ENCODE data around the gene HPS4. TPM values are rescaled to one million over a fixed set of nuclear protein-coding genes. Genes with fewer than 3 reads are reported as not detected.
A peak's percentile ranks its signal among the peaks of the same experiment; 100 is the strongest.

The HPS4 gene
- total and polyA plus RNA-seq, 8 donors, result 10.3 to 46.1 (median 24.3) TPM

DNA sequence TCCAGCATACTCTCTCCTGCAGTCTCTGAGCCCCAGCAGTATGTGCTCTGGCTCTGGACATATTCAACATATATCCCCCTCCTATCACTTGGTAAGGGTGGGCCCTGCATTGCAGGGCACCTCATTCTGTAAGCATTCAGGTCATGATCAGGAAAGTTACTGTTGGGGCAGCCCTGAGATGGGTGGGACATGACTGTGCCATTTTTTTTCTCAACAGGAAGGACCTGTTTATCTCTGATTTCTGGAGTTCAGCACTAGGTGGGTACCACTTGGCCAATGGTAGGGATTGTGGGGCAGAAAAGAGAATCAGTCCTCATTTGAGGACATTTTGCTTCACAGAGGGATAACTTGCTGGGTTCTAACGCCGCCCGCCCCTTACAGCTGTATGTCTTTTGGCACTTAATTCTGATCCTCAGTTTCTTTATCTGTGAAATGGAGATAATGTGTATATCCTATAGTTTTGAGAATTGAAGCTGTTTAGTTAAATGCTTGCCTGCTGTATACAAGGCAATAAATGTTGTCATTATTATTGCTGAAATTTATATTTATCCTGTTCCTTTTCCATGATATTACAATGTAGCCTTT lies 2.3 kb upstream of the HPS4 start:
- DNase-seq, result no peak
- 55 to 86% (median 61%) methylated on average over 3 of the region's 3 CpGs for WGBS, 5 donors
- H3K9me3 ChIP-seq, result no peaks in the 10 kb centered on the region
- H3K4me1 ChIP-seq, result peaks cover 32 to 50% (median 46%) of the 10 kb centered on the region in 4 donors
- H3K36me3 ChIP-seq, result peaks cover 7 to 52% (median 45%) of the 10 kb centered on the region in 4 donors
- no peak overlapping the region for H3K27ac ChIP-seq
- intact Hi-C loops (cut with DNase I; ENCODE audit: low total_unique reads), result no loop called here
- no peaks in the 10 kb centered on the region for H3K27me3 ChIP-seq
- TF ChIP-seq, protein P1, sequence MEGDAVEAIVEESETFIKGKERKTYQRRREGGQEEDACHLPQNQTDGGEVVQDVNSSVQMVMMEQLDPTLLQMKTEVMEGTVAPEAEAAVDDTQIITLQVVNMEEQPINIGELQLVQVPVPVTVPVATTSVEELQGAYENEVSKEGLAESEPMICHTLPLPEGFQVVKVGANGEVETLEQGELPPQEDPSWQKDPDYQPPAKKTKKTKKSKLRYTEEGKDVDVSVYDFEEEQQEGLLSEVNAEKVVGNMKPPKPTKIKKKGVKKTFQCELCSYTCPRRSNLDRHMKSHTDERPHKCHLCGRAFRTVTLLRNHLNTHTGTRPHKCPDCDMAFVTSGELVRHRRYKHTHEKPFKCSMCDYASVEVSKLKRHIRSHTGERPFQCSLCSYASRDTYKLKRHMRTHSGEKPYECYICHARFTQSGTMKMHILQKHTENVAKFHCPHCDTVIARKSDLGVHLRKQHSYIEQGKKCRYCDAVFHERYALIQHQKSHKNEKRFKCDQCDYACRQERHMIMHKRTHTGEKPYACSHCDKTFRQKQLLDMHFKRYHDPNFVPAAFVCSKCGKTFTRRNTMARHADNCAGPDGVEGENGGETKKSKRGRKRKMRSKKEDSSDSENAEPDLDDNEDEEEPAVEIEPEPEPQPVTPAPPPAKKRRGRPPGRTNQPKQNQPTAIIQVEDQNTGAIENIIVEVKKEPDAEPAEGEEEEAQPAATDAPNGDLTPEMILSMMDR (IDR thresholded peaks at IDR 0.05), result no peak
- no peak for TF ChIP-seq POLR2A (IDR thresholded peaks at IDR 0.05)
- TF ChIP-seq POLR2AphosphoS5 (IDR thresholded peaks at IDR 0.05), result no peak
- no peak overlapping the region for H3K4me3 ChIP-seq

DNA sequence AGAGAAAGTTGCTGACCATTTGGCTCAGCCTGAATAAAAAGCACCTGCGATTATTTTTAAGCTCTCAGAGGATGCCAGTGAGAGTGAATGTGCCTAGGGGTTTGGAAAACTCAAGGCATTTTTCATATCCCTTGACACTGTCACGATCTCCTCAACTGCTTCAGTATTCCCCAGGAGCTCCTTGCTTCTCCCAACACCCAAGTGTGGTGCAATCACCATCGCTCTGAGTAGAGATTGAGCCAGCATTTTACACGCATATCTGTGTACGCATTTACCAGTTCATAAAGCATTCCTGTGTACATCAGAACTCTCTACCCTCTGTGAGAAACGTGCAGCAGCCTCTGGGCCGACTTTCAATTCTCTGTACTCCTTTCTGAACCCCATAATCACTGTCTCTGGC lies 1.4 kb upstream of the HPS4 start:
- peak overlapping the region in 2 of 4 donors; percentile 85 for H3K4me3 ChIP-seq
- peak overlapping the region in 3 of 5 donors; percentile 93 to 99 (median 97) for H3K27ac ChIP-seq
- no peak for TF ChIP-seq POLR2AphosphoS5 (IDR thresholded peaks at IDR 0.05)
- TF ChIP-seq, protein P1 (IDR thresholded peaks at IDR 0.05), result no peak
- no peak for TF ChIP-seq POLR2A (IDR thresholded peaks at IDR 0.05)
- no peak for TF ChIP-seq EP300 (IDR thresholded peaks at IDR 0.05)
- peaks cover 4 to 43% (median 37%) of the 10 kb centered on the region in 4 donors for H3K36me3 ChIP-seq
- no peaks in the 10 kb centered on the region for H3K27me3 ChIP-seq
- peaks cover 40 to 59% (median 55%) of the 10 kb centered on the region in 4 donors for H3K4me1 ChIP-seq
- 36 to 51% (median 46%) methylated on average over 7 of the region's 7 CpGs for WGBS, 5 donors
- H3K9me3 ChIP-seq, result no peaks in the 10 kb centered on the region
- DNase-seq, result no peak
- intact Hi-C loops (cut with DNase I; ENCODE audit: low total_unique reads), result no loop called here

DNA sequence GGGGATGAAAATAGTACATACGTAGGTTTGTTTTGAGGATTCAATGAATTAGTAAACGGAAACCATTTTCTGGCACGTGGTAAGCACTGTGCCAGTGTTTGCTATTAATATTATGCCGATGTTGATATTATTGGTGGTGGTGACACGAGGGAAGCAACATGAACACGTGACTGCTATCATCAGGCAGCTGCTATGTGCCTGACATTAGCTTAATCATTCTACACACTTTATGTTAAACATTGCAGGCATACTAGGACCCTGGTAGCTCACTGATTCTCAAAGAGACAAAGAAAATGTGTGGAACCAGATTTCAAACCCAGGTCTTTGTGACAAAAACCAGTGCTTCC lies 750 bp upstream of the HPS4 start:
- intact Hi-C loops (cut with DNase I; ENCODE audit: low total_unique reads), result no loop called here
- Histone ChIP-seq H3K4me3 (peak overlapping the region; percentile 85 to 97 (median 90)), H3K4me1 (peaks cover 47 to 63% (median 61%) of the 10 kb centered on the region in 4 donors), H3K9me3 (no peaks in the 10 kb centered on the region), H3K27me3 (no peaks in the 10 kb centered on the region), H3K27ac (peak overlapping the region in 4 of 5 donors; percentile 93 to 99 (median 96)), H3K36me3 (peaks cover 0 to 37% (median 30%) of the 10 kb centered on the region in 4 donors)
- 2 to 4% (median 3%) methylated on average over 6 of the region's 6 CpGs for WGBS, 5 donors
- TF ChIP-seq POLR2A (IDR thresholded peaks at IDR 0.05) (no peak), POLR2AphosphoS5 (IDR thresholded peaks at IDR 0.05) (no peak), EP300 (IDR thresholded peaks at IDR 0.05) (no peak)
- TF ChIP-seq, protein P1 (IDR thresholded peaks at IDR 0.05), result no peak
- peak in 1 of 2 donors; percentile 48 for DNase-seq

DNA sequence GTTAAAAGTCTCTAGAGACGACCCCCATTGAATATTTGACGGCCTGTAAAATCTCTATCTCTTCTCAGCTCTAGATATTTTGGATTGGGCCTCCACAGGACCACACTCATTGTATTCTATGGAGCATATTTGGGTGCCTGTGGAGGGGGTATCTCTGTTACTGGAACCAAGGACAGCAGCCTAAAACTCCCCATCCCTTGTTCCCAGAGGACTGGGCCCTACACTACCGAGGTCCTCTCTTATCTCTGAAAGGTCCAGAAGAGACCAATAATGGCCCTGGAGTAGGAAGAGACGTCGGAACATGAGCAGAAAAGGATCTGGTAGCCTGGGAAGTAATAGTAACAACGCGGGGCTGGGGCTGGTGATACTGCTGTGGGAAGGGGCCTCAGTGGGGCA lies 542 bp downstream of the HPS4 start:
- Histone ChIP-seq H3K4me1 (peaks cover 51 to 76% (median 66%) of the 10 kb centered on the region in 4 donors), H3K36me3 (peaks cover 0 to 31% (median 22%) of the 10 kb centered on the region in 4 donors), H3K27ac (peak overlapping the region; percentile 89 to 99 (median 95)), H3K9me3 (no peaks in the 10 kb centered on the region), H3K27me3 (no peaks in the 10 kb centered on the region), H3K4me3 (peak overlapping the region; percentile 85 to 97 (median 90))
- intact Hi-C loops (cut with DNase I; ENCODE audit: low total_unique reads), result no loop called here
- DNase-seq, result no peak
- TF ChIP-seq POLR2A (IDR thresholded peaks at IDR 0.05) (no peak), POLR2AphosphoS5 (IDR thresholded peaks at IDR 0.05) (no peak), EP300 (IDR thresholded peaks at IDR 0.05) (no peak)
- TF ChIP-seq, protein P1 (IDR thresholded peaks at IDR 0.05), result no peak
- 3 to 11% (median 5%) methylated on average over 7 of the region's 7 CpGs for WGBS, 5 donors

All from stomach (tissue), 9 donors.